SK-N-MC (cell line): ENCODE measurements around the gene PAPOLA.

ENCODE experiments used
- EZH2 ChIP-seq: fragments of 200-600 bp; sonication (generic); IDR thresholded peaks from one replicate; pipeline ENCODE4 v1.6.1; 2017; ENCODE audit warnings: antibody characterized with exemption
- FOXP2 ChIP-seq: optimal IDR thresholded peaks from 2 replicates; pipeline ENCODE3; 2011; ENCODE audit warnings: mild to moderate bottlenecking, moderate library complexity; ENCODE audit not compliant: insufficient read depth; ENCODE audit errors: extremely low read length, control extremely low read depth

- no peak for TF ChIP-seq FOXP2
- no peak for TF ChIP-seq EZH2
Measured at GRCh38 chr14:96586056-96586455, 83.9 kb downstream of the PAPOLA start.
